HEK293 (cell line): Measurements from ENCODE around the gene INPP5F.
A peak's percentile ranks its signal among the peaks of the same experiment; 100 is the strongest.

ENCODE experiments used
- PRDM10 ChIP-seq: fragments of 450-650 bp; formaldehyde crosslinking; IDR thresholded peaks from 2 replicates; pipeline ENCODE4 v1.5.1; 2016; ENCODE audit warnings: missing biosample characterization, missing genetic modification characterization
- ZFP69B ChIP-seq: fragments of 450-650 bp; formaldehyde crosslinking; IDR thresholded peaks from 2 replicates; pipeline ENCODE4 v1.5.1; 2016; ENCODE audit warnings: missing biosample characterization, missing genetic modification characterization
- ZNF133 ChIP-seq: fragments of 450-650 bp; formaldehyde crosslinking; IDR thresholded peaks from 2 replicates; pipeline ENCODE4 v1.5.1; 2016; ENCODE audit warnings: missing biosample characterization, missing genetic modification characterization
- ZNF600 ChIP-seq: fragments of 450-650 bp; formaldehyde crosslinking; IDR thresholded peaks from 2 replicates; pipeline ENCODE4 v1.5.1; 2016; ENCODE audit warnings: missing biosample characterization, missing genetic modification characterization
- TF ChIP-seq, protein P1 (sequence below): fragments of 450-650 bp; formaldehyde crosslinking; IDR thresholded peaks from 2 replicates; pipeline ENCODE4 v1.5.1; 2016; ENCODE audit warnings: missing biosample characterization, missing genetic modification characterization
- TF ChIP-seq, protein P2 (sequence below): sonication (generic); formaldehyde crosslinking; IDR thresholded peaks from 2 replicates; pipeline ENCODE4 v1.8.1; 2022; ENCODE audit warnings: mild to moderate bottlenecking, moderate library complexity, missing genetic modification reagents

GRCh38 chr10:119770928-119771327 is 45.1 kb downstream of the INPP5F start:
- TF ChIP-seq ZNF600: peak; percentile 84
- no peak for TF ChIP-seq PRDM10
- no peak for TF ChIP-seq ZFP69B (tag by site-specific recombination)
- TF ChIP-seq ZNF133 (tag by site-specific recombination): no peak
- TF ChIP-seq, protein P1, sequence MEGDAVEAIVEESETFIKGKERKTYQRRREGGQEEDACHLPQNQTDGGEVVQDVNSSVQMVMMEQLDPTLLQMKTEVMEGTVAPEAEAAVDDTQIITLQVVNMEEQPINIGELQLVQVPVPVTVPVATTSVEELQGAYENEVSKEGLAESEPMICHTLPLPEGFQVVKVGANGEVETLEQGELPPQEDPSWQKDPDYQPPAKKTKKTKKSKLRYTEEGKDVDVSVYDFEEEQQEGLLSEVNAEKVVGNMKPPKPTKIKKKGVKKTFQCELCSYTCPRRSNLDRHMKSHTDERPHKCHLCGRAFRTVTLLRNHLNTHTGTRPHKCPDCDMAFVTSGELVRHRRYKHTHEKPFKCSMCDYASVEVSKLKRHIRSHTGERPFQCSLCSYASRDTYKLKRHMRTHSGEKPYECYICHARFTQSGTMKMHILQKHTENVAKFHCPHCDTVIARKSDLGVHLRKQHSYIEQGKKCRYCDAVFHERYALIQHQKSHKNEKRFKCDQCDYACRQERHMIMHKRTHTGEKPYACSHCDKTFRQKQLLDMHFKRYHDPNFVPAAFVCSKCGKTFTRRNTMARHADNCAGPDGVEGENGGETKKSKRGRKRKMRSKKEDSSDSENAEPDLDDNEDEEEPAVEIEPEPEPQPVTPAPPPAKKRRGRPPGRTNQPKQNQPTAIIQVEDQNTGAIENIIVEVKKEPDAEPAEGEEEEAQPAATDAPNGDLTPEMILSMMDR (tag by site-specific recombination): no peak
- TF ChIP-seq, protein P2, sequence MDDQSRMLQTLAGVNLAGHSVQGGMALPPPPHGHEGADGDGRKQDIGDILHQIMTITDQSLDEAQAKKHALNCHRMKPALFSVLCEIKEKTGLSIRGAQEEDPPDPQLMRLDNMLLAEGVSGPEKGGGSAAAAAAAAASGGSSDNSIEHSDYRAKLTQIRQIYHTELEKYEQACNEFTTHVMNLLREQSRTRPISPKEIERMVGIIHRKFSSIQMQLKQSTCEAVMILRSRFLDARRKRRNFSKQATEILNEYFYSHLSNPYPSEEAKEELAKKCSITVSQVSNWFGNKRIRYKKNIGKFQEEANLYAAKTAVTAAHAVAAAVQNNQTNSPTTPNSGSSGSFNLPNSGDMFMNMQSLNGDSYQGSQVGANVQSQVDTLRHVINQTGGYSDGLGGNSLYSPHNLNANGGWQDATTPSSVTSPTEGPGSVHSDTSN (CRISPR knock-in tag): no peak
